ENCODE measurements around the gene ST6GAL1.
A peak's percentile ranks its signal among the peaks of the same experiment; 100 is the strongest.

Gene ST6GAL1

GRCh38 chr3:187066228-187066995, 136.1 kb downstream of the ST6GAL1 start:
- peak; percentile 59 for DNase-seq (ENCODE audit: low read depth)
- TF ChIP-seq, protein P1, sequence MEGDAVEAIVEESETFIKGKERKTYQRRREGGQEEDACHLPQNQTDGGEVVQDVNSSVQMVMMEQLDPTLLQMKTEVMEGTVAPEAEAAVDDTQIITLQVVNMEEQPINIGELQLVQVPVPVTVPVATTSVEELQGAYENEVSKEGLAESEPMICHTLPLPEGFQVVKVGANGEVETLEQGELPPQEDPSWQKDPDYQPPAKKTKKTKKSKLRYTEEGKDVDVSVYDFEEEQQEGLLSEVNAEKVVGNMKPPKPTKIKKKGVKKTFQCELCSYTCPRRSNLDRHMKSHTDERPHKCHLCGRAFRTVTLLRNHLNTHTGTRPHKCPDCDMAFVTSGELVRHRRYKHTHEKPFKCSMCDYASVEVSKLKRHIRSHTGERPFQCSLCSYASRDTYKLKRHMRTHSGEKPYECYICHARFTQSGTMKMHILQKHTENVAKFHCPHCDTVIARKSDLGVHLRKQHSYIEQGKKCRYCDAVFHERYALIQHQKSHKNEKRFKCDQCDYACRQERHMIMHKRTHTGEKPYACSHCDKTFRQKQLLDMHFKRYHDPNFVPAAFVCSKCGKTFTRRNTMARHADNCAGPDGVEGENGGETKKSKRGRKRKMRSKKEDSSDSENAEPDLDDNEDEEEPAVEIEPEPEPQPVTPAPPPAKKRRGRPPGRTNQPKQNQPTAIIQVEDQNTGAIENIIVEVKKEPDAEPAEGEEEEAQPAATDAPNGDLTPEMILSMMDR (conservative IDR thresholded peaks at IDR 0.05; ENCODE audit: low read depth, low read length): peak; percentile 52
- no peak overlapping the region for H3K4me3 ChIP-seq (ENCODE audit: low read depth, low read length)

GRCh38 chr3:187068787-187069186, 138.5 kb downstream of the ST6GAL1 start:
- no peak for DNase-seq (ENCODE audit: low read depth)
- TF ChIP-seq, protein P1 (conservative IDR thresholded peaks at IDR 0.05; ENCODE audit: low read depth, low read length): no peak
- H3K4me3 ChIP-seq (ENCODE audit: low read depth, low read length): no peak overlapping the region

- H3K4me3 ChIP-seq (ENCODE audit: low read depth, low read length): no peak overlapping the region
- no peak for DNase-seq (ENCODE audit: low read depth)
- TF ChIP-seq, protein P1 (conservative IDR thresholded peaks at IDR 0.05; ENCODE audit: low read depth, low read length): no peak
Measured at GRCh38 chr3:187069857-187070516, 139.7 kb downstream of the ST6GAL1 start.

- TF ChIP-seq, protein P1 (conservative IDR thresholded peaks at IDR 0.05; ENCODE audit: low read depth, low read length): no peak
- no peak for DNase-seq (ENCODE audit: low read depth)
- H3K4me3 ChIP-seq (ENCODE audit: low read depth, low read length): no peak overlapping the region
Measured at GRCh38 chr3:187072102-187072501, 141.8 kb downstream of the ST6GAL1 start.

GRCh38 chr3:187072511-187072910, 142.2 kb downstream of the ST6GAL1 start:
- TF ChIP-seq, protein P1 (conservative IDR thresholded peaks at IDR 0.05; ENCODE audit: low read depth, low read length): no peak
- DNase-seq (ENCODE audit: low read depth): no peak
- no peak overlapping the region for H3K4me3 ChIP-seq (ENCODE audit: low read depth, low read length)

DNA sequence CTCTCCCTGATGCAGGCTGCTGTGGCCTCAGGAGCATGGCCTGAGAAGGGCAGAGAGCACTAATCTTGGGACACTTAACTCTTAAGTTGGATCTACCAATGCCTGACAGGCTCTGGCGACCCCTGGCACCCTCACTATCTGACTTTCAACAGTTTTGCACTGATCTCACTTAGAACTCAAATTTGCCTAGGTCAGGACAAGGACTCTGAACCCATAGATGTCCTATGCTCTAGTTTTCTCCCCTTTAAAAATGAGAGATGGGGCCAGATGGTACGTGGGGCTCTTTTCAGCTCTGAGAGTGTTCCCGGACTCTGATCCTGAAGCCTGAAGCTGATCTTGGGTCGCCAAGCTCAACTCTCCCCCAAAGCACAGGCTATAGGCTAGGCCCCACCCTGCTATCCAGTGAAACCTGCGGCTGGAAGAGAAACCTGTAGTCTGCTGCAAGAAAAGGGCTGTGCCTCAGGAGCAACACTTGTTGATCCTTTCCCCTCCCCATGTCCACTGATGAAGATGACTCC, 143.3 kb downstream of the ST6GAL1 start:
- no peak for DNase-seq (ENCODE audit: low read depth)
- TF ChIP-seq, protein P1 (conservative IDR thresholded peaks at IDR 0.05; ENCODE audit: low read depth, low read length): no peak
- H3K4me3 ChIP-seq (ENCODE audit: low read depth, low read length): no peak overlapping the region

Data from choroid plexus epithelial cell (primary cell).